Mesenchymal stem cell (in vitro differentiated cells and primary cell): ENCODE measurements around the gene UNC80.

Experiments
- DNase-seq: peaks from one replicate; pipeline ENCODE4 v3.0.0-alpha.2; 2013
- H2AFZ ChIP-seq: one replicate; pipeline ENCODE4 v1.6.1; 2013; ENCODE audit warnings: low read depth, mild to moderate bottlenecking, control low read depth, inconsistent platforms, low read length, moderate library complexity
- H2AK5ac ChIP-seq: 2 replicates; pipeline ENCODE4 v1.6.1; 2013; ENCODE audit warnings: low read length, moderate library complexity, mild to moderate bottlenecking, inconsistent platforms; ENCODE audit not compliant: severe bottlenecking
- H2BK120ac ChIP-seq: one replicate; pipeline ENCODE4 v1.6.1; 2013; ENCODE audit warnings: low read depth, mild to moderate bottlenecking, inconsistent platforms, low read length, moderate library complexity
- H2BK12ac ChIP-seq, 2 experiments: one replicate each; pipeline ENCODE4 v1.6.1; 2013; ENCODE audit warnings: inconsistent platforms in 2 of 2, low read length in 2 of 2, mild to moderate bottlenecking in 2 of 2, moderate library complexity in 2 of 2, control low read depth in 1 of 2
- H2BK15ac ChIP-seq: one replicate; pipeline ENCODE4 v1.6.1; 2013; ENCODE audit warnings: mild to moderate bottlenecking, low read depth, inconsistent platforms; ENCODE audit not compliant: poor library complexity, severe bottlenecking
- H2BK5ac ChIP-seq: 2 replicates; pipeline ENCODE4 v1.6.1; 2013; ENCODE audit warnings: low read depth, mild to moderate bottlenecking, low read length, control low read depth, inconsistent platforms; ENCODE audit not compliant: poor library complexity, severe bottlenecking
- H3K14ac ChIP-seq, 2 experiments: one replicate each; pipeline ENCODE4 v1.6.1; 2013; ENCODE audit warnings: inconsistent platforms in 2 of 2, low read length in 2 of 2, control low read depth in 1 of 2, mild to moderate bottlenecking in 1 of 2, moderate library complexity in 1 of 2
- H3K18ac ChIP-seq, 2 experiments: one replicate each; pipeline ENCODE4 v1.6.1; 2013; ENCODE audit warnings: inconsistent platforms in 2 of 2, low read length in 2 of 2, control low read depth in 1 of 2, low read depth in 1 of 2, mild to moderate bottlenecking in 1 of 2
- H3K23ac ChIP-seq, 2 experiments: one replicate each; pipeline ENCODE4 v1.6.1; 2013; ENCODE audit warnings: inconsistent platforms in 2 of 2, low read length in 2 of 2, mild to moderate bottlenecking in 2 of 2, moderate library complexity in 2 of 2, control low read depth in 1 of 2
- H3K27ac ChIP-seq: 2 replicates; pipeline ENCODE4 v1.5.1; 2013; ENCODE audit warnings: mild to moderate bottlenecking, moderate library complexity, low read length, control low read depth, inconsistent platforms; ENCODE audit not compliant: poor library complexity, severe bottlenecking
- H3K27me3 ChIP-seq, 2 experiments: 2 replicates each; pipeline versions ENCODE4 v1.6.1 to v1.7.0; 2013; ENCODE audit warnings: low read length in 2 of 2, mild to moderate bottlenecking in 2 of 2, moderate library complexity in 2 of 2, control low read depth in 1 of 2, inconsistent platforms in 1 of 2; ENCODE audit not compliant: control insufficient read depth in 1 of 2, insufficient read depth in 1 of 2
- H3K36me3 ChIP-seq, 2 experiments: 2 replicates each; pipeline versions ENCODE4 v1.6.1 to v1.7.0; 2013; ENCODE audit warnings: low read length in 2 of 2, control low read depth in 1 of 2, inconsistent platforms in 1 of 2, low read depth in 1 of 2, mild to moderate bottlenecking in 1 of 2; ENCODE audit not compliant: insufficient read depth in 2 of 2, control insufficient read depth in 1 of 2
- H3K4ac ChIP-seq, 2 experiments: one replicate each; pipeline ENCODE4 v1.6.1; 2013; ENCODE audit warnings: inconsistent platforms in 2 of 2, low read length in 2 of 2, mild to moderate bottlenecking in 2 of 2, moderate library complexity in 2 of 2, control low read depth in 1 of 2, low read depth in 1 of 2
- H3K4me1 ChIP-seq: 2 replicates; pipeline ENCODE4 v1.6.1; 2013; ENCODE audit warnings: low read depth, low read length, control low read depth; ENCODE audit not compliant: control insufficient read depth, insufficient read depth
- H3K4me2 ChIP-seq: 2 replicates; pipeline ENCODE4 v1.6.1; 2013; ENCODE audit warnings: low read length, mild to moderate bottlenecking, inconsistent platforms; ENCODE audit not compliant: poor library complexity, severe bottlenecking
- H3K4me3 ChIP-seq, 2 experiments: 2 replicates each; pipeline versions ENCODE4 v1.5.1 to v1.7.0; 2013; ENCODE audit warnings: low read length in 2 of 2, mild to moderate bottlenecking in 2 of 2, control low read depth in 1 of 2, low read depth in 1 of 2; ENCODE audit not compliant: insufficient read depth in 1 of 2
- H3K79me1 ChIP-seq: replicated peaks from 2 replicates; pipeline ENCODE4 v1.6.1; 2013; ENCODE audit warnings: mild to moderate bottlenecking, control low read depth, low read length, inconsistent platforms; ENCODE audit not compliant: poor library complexity, severe bottlenecking
- H3K9ac ChIP-seq: 2 replicates; pipeline ENCODE4 v1.7.0; 2013; ENCODE audit warnings: mild to moderate bottlenecking, low read length, moderate library complexity
- H3K9me3 ChIP-seq: 2 replicates; pipeline ENCODE4 v1.7.0; 2013; ENCODE audit warnings: mild to moderate bottlenecking, low read length; ENCODE audit not compliant: control insufficient read depth
- H4K8ac ChIP-seq: one replicate; pipeline ENCODE4 v1.6.1; 2013; ENCODE audit warnings: inconsistent platforms, mild to moderate bottlenecking, low read length, moderate library complexity
- H4K91ac ChIP-seq: one replicate; pipeline ENCODE4 v1.6.1; 2013; ENCODE audit warnings: mild to moderate bottlenecking, low read length, inconsistent platforms
- WGBS: methylation state at CpG from one replicate; pipeline ENCODE4 v1.1.7; 2013; ENCODE audit warnings: mixed read lengths; 5-methylcytosine and 5-hydroxymethylcytosine counted together

The UNC80 gene

GRCh38 chr2:210000464-210001324 is 229.1 kb downstream of the UNC80 start:
- Histone ChIP-seq H4K91ac (no peak overlapping the region), H2AFZ (no peak overlapping the region), H3K36me3 (no peaks in the 10 kb centered on the region), H4K8ac (no peak overlapping the region), H3K9me3 (no peaks in the 10 kb centered on the region), H2AK5ac (no peak overlapping the region), H3K27me3 (no peaks in the 10 kb centered on the region), H2BK15ac (no peak overlapping the region), H3K4me2 (no peak overlapping the region), H3K23ac (no peak overlapping the region), H2BK5ac (no peak overlapping the region), H3K4ac (no peak overlapping the region), H2BK120ac (no peak overlapping the region), H3K18ac (no peak overlapping the region), H3K9ac (no peak overlapping the region), H3K4me3 (no peak overlapping the region), H3K14ac (no peak overlapping the region), H3K4me1 (peaks cover 4% of the 10 kb centered on the region), H3K79me1 (no peaks in the 10 kb centered on the region), H3K27ac (no peak overlapping the region), H2BK12ac (no peak overlapping the region)
- 97% methylated on average over 32 of the region's 32 CpGs for WGBS
- DNase-seq: no peak

GRCh38 chr2:210002158-210003157 is 230.8 kb downstream of the UNC80 start, which contains the start of gene RPE:
RPE (plus strand) TSS chr2:210002638; CDS start chr2:210002662, 24 bp downstream.
- under 1% methylated on average over 56 of the region's 58 CpGs for WGBS
- H3K9me3 ChIP-seq: no peaks in the 10 kb centered on the region
- H3K14ac ChIP-seq: peak within 1 kb of the TSS in 1 of 2 experiments; percentile 5
- peak within 1 kb of the TSS; percentile 59 for H3K27ac ChIP-seq
- no peak within 1 kb of the TSS for H2BK15ac ChIP-seq
- H4K8ac ChIP-seq: peak within 1 kb of the TSS; percentile 65
- no peak within 1 kb of the TSS for H2BK5ac ChIP-seq
- H3K4me2 ChIP-seq: peak within 1 kb of the TSS; percentile 67
- H2AFZ ChIP-seq: peak within 1 kb of the TSS; percentile 19
- DNase-seq: peak; percentile 94
- peak within 1 kb of the TSS; percentile 60 for H4K91ac ChIP-seq
- peak within 1 kb of the TSS; percentile 14 to 26 for H3K18ac ChIP-seq
- peaks cover 4% of the 10 kb centered on the region for H3K4me1 ChIP-seq
- H3K27me3 ChIP-seq: no peaks in the 10 kb centered on the region
- peak within 1 kb of the TSS; percentile 88 for H2AK5ac ChIP-seq
- H3K4ac ChIP-seq: peak within 1 kb of the TSS; percentile 15 to 60
- H3K36me3 ChIP-seq: peaks cover 0 to 9% of the 10 kb centered on the region in 2 experiments
- no peaks in the 10 kb centered on the region for H3K79me1 ChIP-seq
- no peak within 1 kb of the TSS for H2BK120ac ChIP-seq
- no peak within 1 kb of the TSS for H2BK12ac ChIP-seq
- peak within 1 kb of the TSS; percentile 92 for H3K9ac ChIP-seq
- H3K4me3 ChIP-seq: peak within 1 kb of the TSS; percentile 78 to 99
- H3K23ac ChIP-seq: no peak within 1 kb of the TSS

DNA sequence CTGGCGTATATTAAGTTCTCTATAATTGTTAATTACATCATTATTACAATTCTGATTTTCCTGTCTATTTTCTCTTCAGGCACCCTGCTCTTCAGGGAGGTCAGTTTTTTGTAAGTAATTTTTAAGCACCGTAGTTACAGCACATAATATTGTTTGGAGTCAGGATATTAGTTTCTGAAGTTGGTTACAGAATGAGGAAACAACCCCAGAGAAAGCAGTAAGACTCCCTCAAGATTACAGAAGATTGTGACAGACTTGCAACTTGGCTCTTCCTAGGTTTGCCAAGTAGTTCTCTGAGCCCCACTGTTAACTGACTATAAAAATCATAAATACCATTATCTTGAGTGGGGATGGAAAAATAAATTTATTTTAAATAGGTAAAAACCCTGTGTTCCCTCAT is 231.7 kb downstream of the UNC80 start:
- WGBS: 80% methylated on average over 1 of the region's 2 CpGs
- Histone ChIP-seq H2BK120ac (no peak overlapping the region), H3K4ac (no peak overlapping the region), H3K14ac (no peak overlapping the region), H3K18ac (no peak overlapping the region), H4K8ac (no peak overlapping the region), H2AFZ (no peak overlapping the region), H2AK5ac (no peak overlapping the region), H3K4me2 (peak overlapping the region; percentile 67), H2BK15ac (no peak overlapping the region), H2BK5ac (no peak overlapping the region), H2BK12ac (no peak overlapping the region), H3K36me3 (peaks cover 2 to 9% of the 10 kb centered on the region in 2 experiments), H3K79me1 (no peaks in the 10 kb centered on the region), H3K27me3 (no peaks in the 10 kb centered on the region), H3K9me3 (no peaks in the 10 kb centered on the region), H4K91ac (no peak overlapping the region), H3K9ac (peak overlapping the region; percentile 92), H3K23ac (no peak overlapping the region), H3K4me1 (peaks cover 4% of the 10 kb centered on the region), H3K4me3 (peak overlapping the region in 1 of 2 experiments; percentile 99), H3K27ac (no peak overlapping the region)
- peak; percentile 30 for DNase-seq
